GOT3 (cell line): ENCODE data around the gene TNN.

Source experiments
- DNase-seq: peaks from one replicate; lab custom pipeline; 2025; ENCODE audit warnings: mixed read lengths; lab: John Stamatoyannopoulos, UW

Gene TNN

GRCh38 chr1:175174309-175175102, 106.9 kb downstream of the TNN start:
- DNase-seq, result no peak

- no peak for DNase-seq
Measured at GRCh38 chr1:175176246-175176645, 108.6 kb downstream of the TNN start.

GRCh38 chr1:175178056-175178455, 110.4 kb downstream of the TNN start:
- DNase-seq, result no peak

GRCh38 chr1:175178456-175178855, 110.8 kb downstream of the TNN start:
- DNase-seq, result no peak

- DNase-seq, result no peak
Measured at GRCh38 chr1:175179837-175180590, 112.4 kb downstream of the TNN start.

GRCh38 chr1:175182201-175182746, 114.6 kb downstream of the TNN start:
- DNase-seq, result no peak

- DNase-seq, result no peak
Measured at GRCh38 chr1:175183586-175183985, 116.0 kb downstream of the TNN start.

GRCh38 chr1:175185903-175186302, 118.3 kb downstream of the TNN start:
- DNase-seq, result no peak

- no peak for DNase-seq
Measured at GRCh38 chr1:175186433-175187160, 119.0 kb downstream of the TNN start.

- no peak for DNase-seq
Measured at GRCh38 chr1:175188936-175189335, 121.3 kb downstream of the TNN start.

GRCh38 chr1:175191659-175192058, 124.0 kb downstream of the TNN start:
- DNase-seq, result no peak

GRCh38 chr1:175192111-175192629, 124.5 kb downstream of the TNN start:
- DNase-seq, result no peak

- DNase-seq, result no peak
Measured at GRCh38 chr1:175192630-175193526, 125.2 kb downstream of the TNN start, which contains the start of gene KIAA0040. TSS of gene KIAA0040 (minus strand) at chr1:175192776. CDS start at chr1:175161013, 31,763 bp downstream.

- no peak for DNase-seq
Measured at GRCh38 chr1:175193527-175193910, 125.9 kb downstream of the TNN start.

- no peak for DNase-seq
Measured at GRCh38 chr1:175195281-175195680, 127.6 kb downstream of the TNN start.

- no peak for DNase-seq
Measured at GRCh38 chr1:175195798-175196197, 128.2 kb downstream of the TNN start.

GRCh38 chr1:175197531-175197930, 129.9 kb downstream of the TNN start:
- DNase-seq, result no peak
